Stomach (tissue), 19 donors: ENCODE data around the gene PIGW. TPM values are rescaled to one million over a fixed set of nuclear protein-coding genes. Genes with fewer than 3 reads are reported as not detected.
A peak's percentile ranks its signal among the peaks of the same experiment; 100 is the strongest.

Experiments
- DNase-seq, 2 donors: peaks; one replicate each; pipeline versions ENCODE4 v3.0.0 to v3.0.0-alpha.2; 2013 to 2019
- H3K27ac ChIP-seq, 5 donors: fragments of 200-600 bp in 4 of 5; sonication (generic) in 4 of 5; one replicate each; pipeline ENCODE4 v1.5.1; 2013 to 2019; ENCODE audit warnings: mild to moderate bottlenecking in 1 of 5, moderate library complexity in 1 of 5
- H3K27me3 ChIP-seq, 3 donors: fragments of 200-600 bp; sonication (generic); one replicate each; pipeline ENCODE4 v1.5.1; 2017 to 2019; ENCODE audit warnings: mixed run types in 1 of 3
- H3K36me3 ChIP-seq, 4 donors: fragments of 200-600 bp; sonication (generic); 1 replicate in 3 of 4; 2 replicates in 1 of 4; pipeline ENCODE4 v1.5.1; 2016 to 2019
- H3K4me1 ChIP-seq, 4 donors: fragments of 200-600 bp; sonication (generic); one replicate each; pipeline ENCODE4 v1.5.1; 2016 to 2019
- H3K4me3 ChIP-seq, 4 donors: fragments of 200-600 bp; sonication (generic) in 3 of 4; one replicate each; pipeline ENCODE4 v1.5.1; 2016 to 2019; ENCODE audit warnings: mild to moderate bottlenecking in 1 of 4
- H3K9me3 ChIP-seq, 4 donors: fragments of 200-600 bp; sonication (generic); one replicate each; pipeline ENCODE4 v1.5.1; 2016 to 2019
- CTCF ChIP-seq, 7 experiments: fragments of 450-650 bp in 4 of 7; fragments of 200-600 bp in 3 of 7; sonication (generic) in 3 of 7; IDR thresholded peaks; one replicate each; pipeline ENCODE4 v1.5.1; 2016 to 2019; ENCODE audit warnings: antibody characterized with exemption in 7 of 7, control low read depth in 2 of 7, mild to moderate bottlenecking in 1 of 7
- EP300 ChIP-seq: sonication (generic); formaldehyde crosslinking; IDR thresholded peaks from one replicate; pipeline ENCODE4 v1.6.1; 2017; ENCODE audit warnings: antibody characterized with exemption
- POLR2A ChIP-seq, 4 donors: fragments of 450-650 bp; IDR thresholded peaks; one replicate each; pipeline ENCODE4 v1.6.1; 2016; ENCODE audit warnings: antibody characterized with exemption in 4 of 4, control low read depth in 2 of 4, mild to moderate bottlenecking in 1 of 4, moderate library complexity in 1 of 4
- POLR2AphosphoS5 ChIP-seq, 3 donors: sonication (generic); formaldehyde crosslinking; IDR thresholded peaks; one replicate each; pipeline ENCODE4 v1.6.1; 2016; ENCODE audit warnings: antibody characterized with exemption in 3 of 3
- WGBS, 5 donors: extraction: QIAGEN DNeasy Blood & Tissue Kit in 3 of 5; methylation state at CpG; one replicate each; pipeline versions ENCODE4 v1.1.5 to v1.1.7; 2013 to 2018; 5-methylcytosine and 5-hydroxymethylcytosine counted together
- intact Hi-C: fragments of 100-400 bp; cut with DNase I; formaldehyde crosslinking; loops from one replicate; pipeline ENCODE4 v1.15.1; 2023; ENCODE audit warnings: low total_unique reads
- long read RNA-seq, 10 donors: transcript quantifications; one replicate each; lab custom pipeline, GENCODE V29; 2026
- polyA plus RNA-seq, 3 donors: library from polyadenylated mRNA; stranded (reverse); fragments of 200-250 nt; gene quantifications; one replicate each; pipeline ENCODE4 v1.2.3, GENCODE V29; 2013
- total RNA-seq, 5 donors: library from RNA; depleted of rRNA; stranded (reverse); fragments of >200 nt; gene quantifications; one replicate each; pipeline versions ENCODE4 v1.1.0 to v1.2.3, GENCODE V29; 2014 to 2016
- donor health status: healthy with polysubstance abuse.
- donor health status: Bipolar disorder and iron deficiency.
- donor health status: healthy.

PIGW gene
- total RNA-seq (10 to 100 TPM in 1 of 5 donors, 1 to 10 TPM in 1, under 1 TPM in 2, not detected in 1; 0.45 to 12.7 (median 2.9) TPM), polyA plus RNA-seq (1 to 10 TPM; 3.5 to 6.4 (median 4.3) TPM)
- long read RNA-seq, donor 1, partial matches to known transcripts: 0 of 2 reads
- long read RNA-seq, donor 1, other reads (novel, unspliced or antisense): 0 of 2 reads
- long read RNA-seq, donor 2, partial matches to known transcripts: 0 of 2 reads
- long read RNA-seq, donor 2, other reads (novel, unspliced or antisense): 0 of 2 reads
- long read RNA-seq, donor 3: 0 reads
- long read RNA-seq, donor 4, partial matches to known transcripts: 0 of 1 reads
- long read RNA-seq, donor 4, other reads (novel, unspliced or antisense): 0 of 1 reads
- long read RNA-seq, donor 5, partial matches to known transcripts: 0 of 3 reads
- long read RNA-seq, donor 5, other reads (novel, unspliced or antisense): 0 of 3 reads
- long read RNA-seq, donor 6, transcript PIGW-204 (2 exons, 2,312 nt): major isoform, 5 of 10 reads
- long read RNA-seq, donor 6, partial matches to known transcripts: 0 of 10 reads
- long read RNA-seq, donor 6, other reads (novel, unspliced or antisense): 0 of 10 reads
- long read RNA-seq, donor 7: 0 reads
- long read RNA-seq, donor 8, partial matches to known transcripts: 0 of 4 reads
- long read RNA-seq, donor 8, other reads (novel, unspliced or antisense): 0 of 4 reads
- long read RNA-seq, donor 9, partial matches to known transcripts: 0 of 5 reads
- long read RNA-seq, donor 9, other reads (novel, unspliced or antisense): 0 of 5 reads
- long read RNA-seq, donor 10: 0 reads

- DNase-seq: peak; percentile 89 to 97
- WGBS, 5 donors: 0 to 1% (median 1%) methylated on average over 40 to 83 of the region's 83 CpGs
- H3K9me3 ChIP-seq: no peaks in the 10 kb centered on the region
- peaks cover 13 to 40% (median 24%) of the 10 kb centered on the region in 4 donors for H3K4me1 ChIP-seq
- intact Hi-C loops: no loop called here
- peak; percentile 76 to 98 (median 94) for TF ChIP-seq POLR2AphosphoS5 (IDR thresholded peaks at IDR 0.05)
- peak in 1 of 4 donors; percentile 62 for TF ChIP-seq POLR2A (IDR thresholded peaks at IDR 0.05)
- no peak for TF ChIP-seq EP300
- peak in 1 of 7 experiments; percentile 11 for TF ChIP-seq CTCF (IDR thresholded peaks at IDR 0.05)
- peaks cover 18 to 45% (median 31%) of the 10 kb centered on the region in 4 donors for H3K36me3 ChIP-seq
- H3K4me3 ChIP-seq: peak within 1 kb of the TSS; percentile 80 to 90 (median 89)
- peak within 1 kb of the TSS; percentile 98 to 99 (median 99) for H3K27ac ChIP-seq
- no peaks in the 10 kb centered on the region for H3K27me3 ChIP-seq
Measured at GRCh38 chr17:36534840-36535668, at the start of gene PIGW, which contains the start of gene MYO19. PIGW (plus strand) TSS chr17:36534987; CDS start chr17:36537102, 2,115 bp downstream. MYO19 (minus strand) TSS chr17:36534868; CDS start chr17:36532538, 2,330 bp downstream.

- intact Hi-C loops: no loop called here
- no peak for DNase-seq
- H3K4me1 ChIP-seq: peaks cover 21 to 54% (median 45%) of the 10 kb centered on the region in 4 donors
- H3K27ac ChIP-seq: no peak overlapping the region
- no peak overlapping the region for H3K4me3 ChIP-seq
- peaks cover 0 to 4% (median 0%) of the 10 kb centered on the region in 4 donors for H3K36me3 ChIP-seq
- H3K27me3 ChIP-seq: peaks cover 0 to 17% (median 5%) of the 10 kb centered on the region in 3 donors
- WGBS, 5 donors: 85 to 91% (median 89%) methylated on average over 8 of the region's 8 CpGs
- H3K9me3 ChIP-seq: no peaks in the 10 kb centered on the region
- no peak for TF ChIP-seq EP300
- TF ChIP-seq POLR2AphosphoS5 (IDR thresholded peaks at IDR 0.05): no peak
- no peak for TF ChIP-seq POLR2A (IDR thresholded peaks at IDR 0.05)
- no peak for TF ChIP-seq CTCF (IDR thresholded peaks at IDR 0.05)
Measured at GRCh38 chr17:36485027-36485426, 49.8 kb upstream of the PIGW start.

- TF ChIP-seq CTCF (IDR thresholded peaks at IDR 0.05): no peak
- TF ChIP-seq POLR2AphosphoS5 (IDR thresholded peaks at IDR 0.05): no peak
- TF ChIP-seq EP300: no peak
- no peak for TF ChIP-seq POLR2A (IDR thresholded peaks at IDR 0.05)
- 30 to 38% (median 33%) methylated on average over 10 of the region's 10 CpGs for WGBS, 5 donors
- Histone ChIP-seq H3K27me3 (peaks cover 0 to 17% (median 5%) of the 10 kb centered on the region in 3 donors), H3K4me3 (peak overlapping the region; percentile 95 to 99 (median 97)), H3K27ac (peak overlapping the region in 4 of 5 donors; percentile 84 to 90 (median 88)), H3K9me3 (no peaks in the 10 kb centered on the region), H3K4me1 (peaks cover 21 to 59% (median 45%) of the 10 kb centered on the region in 4 donors), H3K36me3 (peaks cover 0 to 4% (median 0%) of the 10 kb centered on the region in 4 donors)
- intact Hi-C loops: no loop called here
- no peak for DNase-seq
Measured at GRCh38 chr17:36485805-36486203, 49.0 kb upstream of the PIGW start.
